ENCODE data around the gene NEK6.

NEK6 gene

DNA sequence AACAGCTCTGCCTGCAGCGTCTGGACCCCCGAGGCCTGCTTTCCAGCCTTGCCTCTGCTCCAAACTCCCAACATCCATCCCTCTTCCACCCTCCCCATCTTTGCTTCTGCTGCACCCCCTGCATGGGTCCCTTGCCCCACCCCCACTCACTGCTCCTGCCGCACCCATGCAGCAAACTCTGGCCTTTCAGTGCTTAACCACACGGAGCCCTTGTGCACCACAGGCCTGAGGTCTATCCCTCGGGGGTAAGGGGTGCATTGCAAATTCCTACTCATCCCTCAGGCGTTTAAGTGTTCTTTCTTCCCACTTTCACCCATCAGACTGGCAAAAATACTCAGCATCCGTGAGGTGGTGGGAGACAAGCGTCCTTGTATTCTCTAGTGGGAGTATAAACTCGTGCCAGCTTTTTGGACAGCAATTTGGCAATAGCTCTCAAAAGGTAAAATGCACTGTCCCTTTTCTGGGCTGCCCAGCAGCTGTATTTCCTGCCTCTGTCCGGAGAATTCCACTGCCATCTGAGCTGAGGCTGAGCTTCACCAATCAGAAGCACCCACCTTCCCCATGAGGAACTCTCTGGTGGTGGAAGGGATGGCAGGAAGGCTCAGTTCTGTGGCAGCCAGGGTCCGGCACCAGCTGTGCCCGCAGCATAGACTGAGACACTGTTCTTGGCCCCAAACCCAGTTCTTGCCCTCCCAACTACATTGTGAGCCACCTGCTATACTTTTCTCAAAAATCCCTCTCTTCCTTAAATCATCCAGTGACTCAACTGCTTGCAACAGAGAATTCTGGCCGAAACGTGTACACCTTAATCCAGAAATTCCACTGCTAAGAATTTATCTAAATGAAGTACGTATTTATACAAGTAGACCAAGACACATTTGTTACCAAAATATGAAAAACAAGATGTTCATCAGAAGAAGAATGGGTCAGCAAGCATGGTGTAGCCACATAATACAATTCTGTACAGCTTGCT lies 142.5 kb downstream of the NEK6 start:
- DNase-seq (ENCODE audit: low read depth in 2 of 2) = no peak

All from stimulated activated CD4-positive, alpha-beta T cell treated with anti-CD3 and anti-CD28 coated beads, Interleukin-1b, Interleukin-23, amount 100 ng/mL, for 4 hours (primary cell).